Measurements from ENCODE around the gene AHSP. TPM values are rescaled to one million over a fixed set of nuclear protein-coding genes. Genes with fewer than 3 reads are reported as not detected.
A peak's percentile ranks its signal among the peaks of the same experiment; 100 is the strongest.
"Not testable (repeated sequence)": the region's sequence is repeated elsewhere in the genome, so short reads cannot be mapped to it uniquely, and the experiment has no call there.

Gene AHSP
- total RNA-seq, 2 donors from 2014 or later = not detected

GRCh38 chr16:31539762-31540161 is 12.1 kb downstream of the AHSP start:
- Mint-ChIP-seq H3K9me3 (peaks cover 12 to 17% of the 10 kb centered on the region in 2 donors), H3K36me3 (peaks cover 12 to 22% of the 10 kb centered on the region in 2 donors)
- not testable (repeated sequence) for ATAC-seq; DNase-seq (ENCODE audit: low spot score in 2 of 2); H3K27ac Mint-ChIP-seq

GRCh38 chr16:31542763-31543162 is 15.1 kb downstream of the AHSP start:
- ATAC-seq = no peak
- DNase-seq (ENCODE audit: low spot score in 2 of 2) = no peak
- Mint-ChIP-seq H3K36me3 (peaks cover 12 to 21% of the 10 kb centered on the region in 2 donors), H3K27ac (no peak overlapping the region), H3K9me3 (peaks cover 12 to 20% of the 10 kb centered on the region in 2 donors)

- H3K9me3 Mint-ChIP-seq = peaks cover 0 to 11% of the 10 kb centered on the region in 2 donors
- ATAC-seq (no peak), DNase-seq (ENCODE audit: low spot score in 2 of 2) (no peak)
- peaks cover 0 to 5% of the 10 kb centered on the region in 2 donors for H3K36me3 Mint-ChIP-seq
- no peak overlapping the region for H3K27ac Mint-ChIP-seq
These were observed 33.9 kb downstream of the AHSP start for GRCh38 chr16:31561426-31562233.

GRCh38 chr16:31568577-31569359 is 41.1 kb downstream of the AHSP start:
- ATAC-seq (peak; percentile 49 to 70), DNase-seq (ENCODE audit: low spot score in 2 of 2) (no peak)
- Mint-ChIP-seq H3K9me3 (peaks cover 6% of the 10 kb centered on the region in 2 donors), H3K27ac (no peak overlapping the region), H3K36me3 (peaks cover 5 to 16% of the 10 kb centered on the region in 2 donors)

- Mint-ChIP-seq H3K36me3 (peaks cover 5 to 16% of the 10 kb centered on the region in 2 donors), H3K9me3 (peaks cover 6 to 10% of the 10 kb centered on the region in 2 donors), H3K27ac (no peak overlapping the region)
- DNase-seq (ENCODE audit: low spot score in 2 of 2) = peak in 1 of 2 donors; percentile 3
- ATAC-seq = peak in 1 of 2 donors; percentile 41
These were observed 41.6 kb downstream of the AHSP start for GRCh38 chr16:31569360-31569717.

- DNase-seq (ENCODE audit: low spot score in 2 of 2) (no peak), ATAC-seq (no peak)
- peaks cover 13 to 26% of the 10 kb centered on the region in 2 donors for H3K36me3 Mint-ChIP-seq
- peaks cover 13 to 16% of the 10 kb centered on the region in 2 donors for H3K9me3 Mint-ChIP-seq
- H3K27ac Mint-ChIP-seq = no peak overlapping the region
These were observed 45.1 kb downstream of the AHSP start for GRCh38 chr16:31572821-31573220.

- Mint-ChIP-seq H3K9me3 (peaks cover 25 to 27% of the 10 kb centered on the region in 2 donors), H3K36me3 (peaks cover 21 to 35% of the 10 kb centered on the region in 2 donors)
- not testable (repeated sequence) for ATAC-seq; H3K27ac Mint-ChIP-seq; DNase-seq (ENCODE audit: low spot score in 2 of 2)
These were observed 46.5 kb downstream of the AHSP start for GRCh38 chr16:31574159-31574558.

GRCh38 chr16:31577411-31577810 is 49.7 kb downstream of the AHSP start:
- Mint-ChIP-seq H3K27ac (no peak overlapping the region), H3K9me3 (peaks cover 32 to 35% of the 10 kb centered on the region in 2 donors), H3K36me3 (peaks cover 35 to 38% of the 10 kb centered on the region in 2 donors)
- ATAC-seq = no peak
- DNase-seq (ENCODE audit: low spot score in 2 of 2) = no peak

Other genes with a start within 250 kb of the AHSP start
- gene ITGAX, start 172.7 kb upstream of the AHSP start, total RNA-seq = 10 to 100 TPM in 1 of 2 donors, 1 to 10 TPM in 1; 7.3 to 19.1 TPM
- gene ITGAD, start 134.6 kb upstream of the AHSP start, total RNA-seq = not detected
- not detected for gene COX6A2, start 99.5 kb upstream of the AHSP start, total RNA-seq
- under 1 TPM; 0.12 to 0.18 TPM for gene ZNF843, start 85.1 kb upstream of the AHSP start, total RNA-seq
- 1 to 10 TPM; 8.6 to 9.2 TPM for gene ARMC5, start 68.4 kb upstream of the AHSP start, total RNA-seq
- gene TGFB1I1, start 55.7 kb upstream of the AHSP start, total RNA-seq = 1 to 10 TPM in 1 of 2 donors, under 1 TPM in 1; 0.73 to 4.0 TPM
- gene SLC5A2, start 44.8 kb upstream of the AHSP start, total RNA-seq = under 1 TPM; 0.31 to 0.91 TPM
- gene RUSF1, start 19.5 kb upstream of the AHSP start, total RNA-seq = 10 to 100 TPM; 22.8 to 35.6 TPM

All from activated naive CD4-positive, alpha-beta T cell treated with anti-CD3 and anti-CD28 coated beads, Interleukin-2, amount 50 U/mL, for 72 hours (primary cell).